HEK293 (cell line): ENCODE measurements around the gene RINL.

Source experiments
- EGR2 ChIP-seq: fragments of 450-650 bp; formaldehyde crosslinking; IDR thresholded peaks from 2 replicates; pipeline ENCODE4 v1.5.1; 2016; ENCODE audit warnings: low read depth, missing biosample characterization, missing genetic modification characterization
- GLIS1 ChIP-seq: fragments of 450-650 bp; formaldehyde crosslinking; IDR thresholded peaks from 2 replicates; pipeline ENCODE4 v1.5.1; 2016; ENCODE audit warnings: missing biosample characterization, missing genetic modification characterization
- GLIS2 ChIP-seq: fragments of 450-650 bp; formaldehyde crosslinking; IDR thresholded peaks from 2 replicates; pipeline ENCODE4 v1.5.1; 2016; ENCODE audit warnings: missing biosample characterization, missing genetic modification characterization
- KLF9 ChIP-seq: fragments of 450-650 bp; formaldehyde crosslinking; IDR thresholded peaks from 2 replicates; pipeline ENCODE4 v1.5.1; 2016; ENCODE audit warnings: missing biosample characterization, missing genetic modification characterization, low read depth
- SP2 ChIP-seq: fragments of 450-650 bp; formaldehyde crosslinking; IDR thresholded peaks from 2 replicates; pipeline ENCODE4 v1.5.1; 2016; ENCODE audit warnings: missing biosample characterization, missing genetic modification characterization
- SP7 ChIP-seq: fragments of 450-650 bp; formaldehyde crosslinking; IDR thresholded peaks from 2 replicates; pipeline ENCODE4 v1.5.1; 2016; ENCODE audit warnings: missing biosample characterization, missing genetic modification characterization
- ZBTB17 ChIP-seq: fragments of 450-650 bp; formaldehyde crosslinking; IDR thresholded peaks from 2 replicates; pipeline ENCODE4 v1.5.1; 2016; ENCODE audit warnings: missing biosample characterization, missing genetic modification characterization
- ZBTB20 ChIP-seq: fragments of 450-650 bp; formaldehyde crosslinking; IDR thresholded peaks from 2 replicates; pipeline ENCODE4 v1.5.1; 2016; ENCODE audit warnings: missing biosample characterization, missing genetic modification characterization
- ZBTB21 ChIP-seq: fragments of 450-650 bp; formaldehyde crosslinking; IDR thresholded peaks from 2 replicates; pipeline ENCODE4 v1.5.1; 2017; ENCODE audit warnings: missing biosample characterization, missing genetic modification characterization
- ZBTB7A ChIP-seq: fragments of 450-650 bp; formaldehyde crosslinking; IDR thresholded peaks from 2 replicates; pipeline ENCODE4 v1.5.1; 2016; ENCODE audit warnings: low read depth, missing biosample characterization, missing genetic modification characterization
- ZFP41 ChIP-seq: fragments of 450-650 bp; formaldehyde crosslinking; IDR thresholded peaks from 2 replicates; pipeline ENCODE4 v1.5.1; 2016; ENCODE audit warnings: missing biosample characterization, missing genetic modification characterization, borderline replicate concordance
- ZFP69B ChIP-seq: fragments of 450-650 bp; formaldehyde crosslinking; IDR thresholded peaks from 2 replicates; pipeline ENCODE4 v1.5.1; 2016; ENCODE audit warnings: missing biosample characterization, missing genetic modification characterization
- ZNF112 ChIP-seq: fragments of 450-650 bp; formaldehyde crosslinking; IDR thresholded peaks from 2 replicates; pipeline ENCODE4 v1.5.0; 2017; ENCODE audit warnings: missing biosample characterization, missing genetic modification characterization
- ZNF132 ChIP-seq: fragments of 450-650 bp; formaldehyde crosslinking; IDR thresholded peaks from 2 replicates; pipeline ENCODE4 v1.5.1; 2017; ENCODE audit warnings: missing biosample characterization, missing genetic modification characterization, borderline replicate concordance
- ZNF202 ChIP-seq: fragments of 450-650 bp; formaldehyde crosslinking; IDR thresholded peaks from 2 replicates; pipeline ENCODE4 v1.5.1; 2016; ENCODE audit warnings: missing biosample characterization, missing genetic modification characterization, borderline replicate concordance
- ZNF239 ChIP-seq: fragments of 450-650 bp; formaldehyde crosslinking; IDR thresholded peaks from 2 replicates; pipeline ENCODE4 v1.5.1; 2016; ENCODE audit warnings: missing biosample characterization, missing genetic modification characterization
- ZNF404 ChIP-seq: fragments of 450-650 bp; formaldehyde crosslinking; IDR thresholded peaks from 2 replicates; pipeline ENCODE4 v1.5.1; 2017; ENCODE audit warnings: missing biosample characterization, missing genetic modification characterization
- ZNF433 ChIP-seq: fragments of 450-650 bp; formaldehyde crosslinking; IDR thresholded peaks from 2 replicates; pipeline ENCODE4 v1.5.1; 2016; ENCODE audit warnings: missing biosample characterization, missing genetic modification characterization, low read depth
- ZNF529 ChIP-seq: fragments of 450-650 bp; formaldehyde crosslinking; IDR thresholded peaks from 2 replicates; pipeline ENCODE4 v1.5.1; 2017; ENCODE audit warnings: missing genetic modification characterization, missing biosample characterization; ENCODE audit not compliant: insufficient replicate concordance
- ZNF544 ChIP-seq: fragments of 450-650 bp; formaldehyde crosslinking; IDR thresholded peaks from 2 replicates; pipeline ENCODE4 v1.5.0; 2017; ENCODE audit warnings: missing biosample characterization, missing genetic modification characterization
- ZNF623 ChIP-seq: fragments of 450-650 bp; formaldehyde crosslinking; IDR thresholded peaks from 2 replicates; pipeline ENCODE4 v1.5.1; 2016; ENCODE audit warnings: missing biosample characterization, missing genetic modification characterization
- ZNF654 ChIP-seq: fragments of 450-650 bp; formaldehyde crosslinking; IDR thresholded peaks from 2 replicates; pipeline ENCODE4 v1.5.1; 2016; ENCODE audit warnings: low read depth, missing biosample characterization, missing genetic modification characterization
- ZNF660 ChIP-seq: fragments of 450-650 bp; IDR thresholded peaks from 2 replicates; pipeline ENCODE4 v1.5.1; 2018; ENCODE audit warnings: missing biosample characterization, mild to moderate bottlenecking, missing genetic modification characterization
- ZNF664 ChIP-seq: fragments of 450-650 bp; formaldehyde crosslinking; IDR thresholded peaks from 2 replicates; pipeline ENCODE4 v1.5.1; 2016; ENCODE audit warnings: missing biosample characterization, missing genetic modification characterization
- ZNF76 ChIP-seq: fragments of 450-650 bp; formaldehyde crosslinking; IDR thresholded peaks from 2 replicates; pipeline ENCODE4; 2016; ENCODE audit warnings: low read depth, missing biosample characterization, missing genetic modification characterization, borderline replicate concordance
- ZNF768 ChIP-seq: fragments of 450-650 bp; formaldehyde crosslinking; IDR thresholded peaks from 2 replicates; pipeline ENCODE4 v1.5.1; 2018; ENCODE audit warnings: missing biosample characterization, mild to moderate bottlenecking, missing genetic modification characterization
- ZNF830 ChIP-seq: fragments of 450-650 bp; IDR thresholded peaks from 2 replicates; pipeline ENCODE4 v1.5.0; 2018; ENCODE audit warnings: missing biosample characterization, missing genetic modification characterization, low read depth, mild to moderate bottlenecking, moderate library complexity
- ZSCAN23 ChIP-seq: fragments of 450-650 bp; formaldehyde crosslinking; IDR thresholded peaks from 2 replicates; pipeline ENCODE4 v1.5.1; 2016; ENCODE audit warnings: missing biosample characterization, missing genetic modification characterization
- TF ChIP-seq, protein P1 (sequence below): fragments of 450-650 bp; formaldehyde crosslinking; IDR thresholded peaks from 2 replicates; pipeline ENCODE4 v1.5.1; 2016; ENCODE audit warnings: missing biosample characterization, missing genetic modification characterization
- TF ChIP-seq, protein P2 (sequence below): fragments of 450-650 bp; formaldehyde crosslinking; IDR thresholded peaks from 2 replicates; pipeline ENCODE4 v1.5.1; 2016; ENCODE audit warnings: missing biosample characterization, missing genetic modification characterization
- TF ChIP-seq, protein P3 (sequence below): fragments of 450-650 bp; formaldehyde crosslinking; IDR thresholded peaks from 2 replicates; pipeline ENCODE4 v1.5.1; 2016; ENCODE audit warnings: missing biosample characterization, missing genetic modification characterization
- TF ChIP-seq, protein P4 (sequence below): fragments of 450-650 bp; formaldehyde crosslinking; IDR thresholded peaks from 2 replicates; pipeline ENCODE4 v1.5.1; 2016; ENCODE audit warnings: missing biosample characterization, missing genetic modification characterization
- TF ChIP-seq, protein P5 (sequence below): fragments of 450-650 bp; IDR thresholded peaks from 2 replicates; pipeline ENCODE4 v1.5.1; 2018; ENCODE audit warnings: missing biosample characterization, mild to moderate bottlenecking, missing genetic modification characterization

RINL gene

DNA sequence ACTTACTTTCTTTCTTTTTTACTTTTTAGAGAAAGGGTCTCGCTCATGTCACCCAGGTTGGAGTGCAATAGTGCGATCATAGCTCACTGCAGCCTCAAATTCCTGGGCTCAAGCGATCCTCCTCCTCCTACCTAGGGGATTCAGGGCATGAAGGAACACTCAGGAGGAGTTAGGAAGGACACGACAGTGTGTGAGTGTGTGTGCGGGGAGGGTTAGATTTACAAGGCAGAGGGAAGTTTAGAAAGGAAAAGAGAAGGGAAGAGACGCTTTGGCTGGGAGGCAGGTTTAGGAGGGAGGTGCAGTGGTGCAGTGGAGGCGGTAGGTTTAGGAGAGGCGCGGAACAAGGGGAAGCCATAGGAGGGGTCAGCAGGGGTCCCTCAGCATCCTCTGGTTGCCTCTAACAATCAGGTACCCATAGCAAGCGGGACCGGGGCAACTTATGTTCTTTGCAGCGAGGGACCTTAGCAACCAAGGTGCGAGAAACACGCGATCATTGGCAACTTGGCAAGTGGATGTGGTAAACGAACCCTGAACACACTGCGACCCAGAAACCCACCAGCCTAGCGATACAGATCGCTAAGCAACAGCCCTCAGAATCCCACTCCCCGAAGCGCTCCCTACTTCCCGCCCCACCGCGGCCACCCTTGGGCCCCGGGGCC, 20.8 kb upstream of the RINL start (continued):
- no peak for TF ChIP-seq ZNF544
- no peak for TF ChIP-seq GLIS1 (tag by site-specific recombination)
- TF ChIP-seq, protein P1, sequence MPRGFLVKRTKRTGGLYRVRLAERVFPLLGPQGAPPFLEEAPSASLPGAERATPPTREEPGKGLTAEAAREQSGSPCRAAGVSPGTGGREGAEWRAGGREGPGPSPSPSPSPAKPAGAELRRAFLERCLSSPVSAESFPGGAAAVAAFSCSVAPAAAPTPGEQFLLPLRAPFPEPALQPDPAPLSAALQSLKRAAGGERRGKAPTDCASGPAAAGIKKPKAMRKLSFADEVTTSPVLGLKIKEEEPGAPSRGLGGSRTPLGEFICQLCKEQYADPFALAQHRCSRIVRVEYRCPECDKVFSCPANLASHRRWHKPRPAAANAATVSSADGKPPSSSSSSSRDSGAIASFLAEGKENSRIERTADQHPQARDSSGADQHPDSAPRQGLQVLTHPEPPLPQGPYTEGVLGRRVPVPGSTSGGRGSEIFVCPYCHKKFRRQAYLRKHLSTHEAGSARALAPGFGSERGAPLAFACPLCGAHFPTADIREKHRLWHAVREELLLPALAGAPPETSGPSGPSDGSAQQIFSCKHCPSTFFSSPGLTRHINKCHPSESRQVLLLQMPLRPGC (tag by site-specific recombination) = no peak
- TF ChIP-seq, protein P2, sequence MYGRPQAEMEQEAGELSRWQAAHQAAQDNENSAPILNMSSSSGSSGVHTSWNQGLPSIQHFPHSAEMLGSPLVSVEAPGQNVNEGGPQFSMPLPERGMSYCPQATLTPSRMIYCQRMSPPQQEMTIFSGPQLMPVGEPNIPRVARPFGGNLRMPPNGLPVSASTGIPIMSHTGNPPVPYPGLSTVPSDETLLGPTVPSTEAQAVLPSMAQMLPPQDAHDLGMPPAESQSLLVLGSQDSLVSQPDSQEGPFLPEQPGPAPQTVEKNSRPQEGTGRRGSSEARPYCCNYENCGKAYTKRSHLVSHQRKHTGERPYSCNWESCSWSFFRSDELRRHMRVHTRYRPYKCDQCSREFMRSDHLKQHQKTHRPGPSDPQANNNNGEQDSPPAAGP = no peak
- no peak for TF ChIP-seq ZNF112 (tag by site-specific recombination)
- TF ChIP-seq GLIS2 = peak; percentile 70
- no peak for TF ChIP-seq ZNF654 (tag by site-specific recombination)
- TF ChIP-seq, protein P3, sequence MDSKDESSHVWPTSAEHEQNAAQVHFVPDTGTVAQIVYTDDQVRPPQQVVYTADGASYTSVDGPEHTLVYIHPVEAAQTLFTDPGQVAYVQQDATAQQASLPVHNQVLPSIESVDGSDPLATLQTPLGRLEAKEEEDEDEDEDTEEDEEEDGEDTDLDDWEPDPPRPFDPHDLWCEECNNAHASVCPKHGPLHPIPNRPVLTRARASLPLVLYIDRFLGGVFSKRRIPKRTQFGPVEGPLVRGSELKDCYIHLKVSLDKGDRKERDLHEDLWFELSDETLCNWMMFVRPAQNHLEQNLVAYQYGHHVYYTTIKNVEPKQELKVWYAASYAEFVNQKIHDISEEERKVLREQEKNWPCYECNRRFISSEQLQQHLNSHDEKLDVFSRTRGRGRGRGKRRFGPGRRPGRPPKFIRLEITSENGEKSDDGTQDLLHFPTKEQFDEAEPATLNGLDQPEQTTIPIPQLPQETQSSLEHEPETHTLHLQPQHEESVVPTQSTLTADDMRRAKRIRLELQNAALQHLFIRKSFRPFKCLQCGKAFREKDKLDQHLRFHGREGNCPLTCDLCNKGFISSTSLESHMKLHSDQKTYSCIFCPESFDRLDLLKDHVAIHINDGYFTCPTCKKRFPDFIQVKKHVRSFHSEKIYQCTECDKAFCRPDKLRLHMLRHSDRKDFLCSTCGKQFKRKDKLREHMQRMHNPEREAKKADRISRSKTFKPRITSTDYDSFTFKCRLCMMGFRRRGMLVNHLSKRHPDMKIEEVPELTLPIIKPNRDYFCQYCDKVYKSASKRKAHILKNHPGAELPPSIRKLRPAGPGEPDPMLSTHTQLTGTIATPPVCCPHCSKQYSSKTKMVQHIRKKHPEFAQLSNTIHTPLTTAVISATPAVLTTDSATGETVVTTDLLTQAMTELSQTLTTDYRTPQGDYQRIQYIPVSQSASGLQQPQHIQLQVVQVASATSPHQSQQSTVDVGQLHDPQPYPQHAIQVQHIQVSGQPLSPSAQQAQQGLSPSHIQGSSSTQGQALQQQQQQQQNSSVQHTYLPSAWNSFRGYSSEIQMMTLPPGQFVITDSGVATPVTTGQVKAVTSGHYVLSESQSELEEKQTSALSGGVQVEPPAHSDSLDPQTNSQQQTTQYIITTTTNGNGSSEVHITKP = no peak
- TF ChIP-seq ZBTB7A (tag by site-specific recombination) = peak; percentile 89; the same call in 1 of the 2 replicates
- TF ChIP-seq ZFP69B (tag by site-specific recombination) = peak; percentile 64; the same call in 1 of the 2 replicates
- 0 out of 2 replicates have a peak, but pooled peaks have one; percentile 11 for TF ChIP-seq ZNF623 (tag by site-specific recombination)
- no peak for TF ChIP-seq ZBTB17 (tag by site-specific recombination)
- no peak for TF ChIP-seq ZFP41 (tag by site-specific recombination)
- TF ChIP-seq ZNF660 = no peak
- no peak for TF ChIP-seq ZNF830 (tag by site-specific recombination)
- peak; percentile 33; the same call in 1 of the 2 replicates for TF ChIP-seq EGR2 (tag by site-specific recombination)
- no peak for TF ChIP-seq ZNF404 (tag by site-specific recombination)
- TF ChIP-seq ZNF664 (tag by site-specific recombination) = no peak
- TF ChIP-seq, protein P4, sequence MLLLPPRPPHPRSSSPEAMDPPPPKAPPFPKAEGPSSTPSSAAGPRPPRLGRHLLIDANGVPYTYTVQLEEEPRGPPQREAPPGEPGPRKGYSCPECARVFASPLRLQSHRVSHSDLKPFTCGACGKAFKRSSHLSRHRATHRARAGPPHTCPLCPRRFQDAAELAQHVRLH (tag by site-specific recombination) = peak; percentile 21
- TF ChIP-seq ZNF76 (tag by site-specific recombination) = no peak
- TF ChIP-seq ZBTB20 (tag by site-specific recombination) = no peak
- no peak; the same call in 1 of the 2 replicates for TF ChIP-seq ZSCAN23 (tag by site-specific recombination)
- no peak for TF ChIP-seq SP7 (tag by site-specific recombination)
- TF ChIP-seq, protein P5, sequence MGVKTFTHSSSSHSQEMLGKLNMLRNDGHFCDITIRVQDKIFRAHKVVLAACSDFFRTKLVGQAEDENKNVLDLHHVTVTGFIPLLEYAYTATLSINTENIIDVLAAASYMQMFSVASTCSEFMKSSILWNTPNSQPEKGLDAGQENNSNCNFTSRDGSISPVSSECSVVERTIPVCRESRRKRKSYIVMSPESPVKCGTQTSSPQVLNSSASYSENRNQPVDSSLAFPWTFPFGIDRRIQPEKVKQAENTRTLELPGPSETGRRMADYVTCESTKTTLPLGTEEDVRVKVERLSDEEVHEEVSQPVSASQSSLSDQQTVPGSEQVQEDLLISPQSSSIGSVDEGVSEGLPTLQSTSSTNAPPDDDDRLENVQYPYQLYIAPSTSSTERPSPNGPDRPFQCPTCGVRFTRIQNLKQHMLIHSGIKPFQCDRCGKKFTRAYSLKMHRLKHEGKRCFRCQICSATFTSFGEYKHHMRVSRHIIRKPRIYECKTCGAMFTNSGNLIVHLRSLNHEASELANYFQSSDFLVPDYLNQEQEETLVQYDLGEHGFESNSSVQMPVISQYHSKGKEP = no peak
- no peak for TF ChIP-seq KLF9 (tag by site-specific recombination)
- no peak for TF ChIP-seq ZNF202 (tag by site-specific recombination)
- no peak for TF ChIP-seq ZNF132 (tag by site-specific recombination)
- no peak; the same call in 1 of the 2 replicates for TF ChIP-seq ZNF433 (tag by site-specific recombination)
- no peak for TF ChIP-seq ZBTB21
- TF ChIP-seq ZNF529 = no peak
- TF ChIP-seq ZNF768 (tag by site-specific recombination) = no peak
- no peak for TF ChIP-seq SP2
- no peak for TF ChIP-seq ZNF239 (tag by site-specific recombination)
